NK-92 treated with Interleukin-12 subunit alpha and Interleukin-12 subunit beta, amount 100 ng/mL, for 24 hours (cell line): ENCODE data around the gene GABRG3.
"Not testable (repeated sequence)": the region's sequence is repeated elsewhere in the genome, so short reads cannot be mapped to it uniquely, and the experiment has no call there.

Experiments used
- DNase-seq: peaks from one replicate; lab custom pipeline; 2025; lab: John Stamatoyannopoulos, UW

Gene GABRG3

GRCh38 chr15:26996250-26996649 is 25.3 kb downstream of the GABRG3 start:
- no peak for DNase-seq

GRCh38 chr15:27003003-27003402 is 32.0 kb downstream of the GABRG3 start:
- not testable (repeated sequence) for DNase-seq

GRCh38 chr15:27004226-27004625 is 33.2 kb downstream of the GABRG3 start:
- DNase-seq: not testable (repeated sequence)

- DNase-seq: peak; percentile 48
Measured at GRCh38 chr15:27017168-27017809, 46.3 kb downstream of the GABRG3 start.

- DNase-seq: no peak
Measured at GRCh38 chr15:27019687-27020086, 48.7 kb downstream of the GABRG3 start.

GRCh38 chr15:27025481-27025966 is 54.5 kb downstream of the GABRG3 start:
- no peak for DNase-seq

GRCh38 chr15:27027229-27027628 is 56.2 kb downstream of the GABRG3 start:
- no peak for DNase-seq

GRCh38 chr15:27028858-27029477 is 58.0 kb downstream of the GABRG3 start:
- no peak for DNase-seq

GRCh38 chr15:27036210-27036609 is 65.2 kb downstream of the GABRG3 start:
- no peak for DNase-seq

GRCh38 chr15:27037501-27037900 is 66.5 kb downstream of the GABRG3 start:
- DNase-seq: no peak

- no peak for DNase-seq
Measured at GRCh38 chr15:27039152-27039551, 68.2 kb downstream of the GABRG3 start.

- DNase-seq: no peak
Measured at GRCh38 chr15:27042230-27042629, 71.2 kb downstream of the GABRG3 start.

GRCh38 chr15:27042646-27043045 is 71.7 kb downstream of the GABRG3 start:
- no peak for DNase-seq

- DNase-seq: no peak
Measured at GRCh38 chr15:27043770-27044169, 72.8 kb downstream of the GABRG3 start.

GRCh38 chr15:27045796-27046195 is 74.8 kb downstream of the GABRG3 start:
- DNase-seq: no peak

- DNase-seq: no peak
Measured at GRCh38 chr15:27046880-27047279, 75.9 kb downstream of the GABRG3 start.

- DNase-seq: no peak
Measured at GRCh38 chr15:27050163-27050562, 79.2 kb downstream of the GABRG3 start.

- no peak for DNase-seq
Measured at GRCh38 chr15:27054426-27054825, 83.4 kb downstream of the GABRG3 start.

- no peak for DNase-seq
Measured at GRCh38 chr15:27057904-27058645, 87.1 kb downstream of the GABRG3 start.

- no peak for DNase-seq
Measured at GRCh38 chr15:27058939-27059338, 88.0 kb downstream of the GABRG3 start.

GRCh38 chr15:27059610-27060202 is 88.7 kb downstream of the GABRG3 start:
- peak; percentile 24 for DNase-seq

- DNase-seq: no peak
Measured at GRCh38 chr15:27061739-27062138, 90.8 kb downstream of the GABRG3 start.

GRCh38 chr15:27062951-27063350 is 92.0 kb downstream of the GABRG3 start:
- no peak for DNase-seq
